SJSA1 (cell line): ENCODE data around the gene CHRNA4. TPM values are rescaled to one million over a fixed set of nuclear protein-coding genes. Genes with fewer than 3 reads are reported as not detected.

Experiments
- DNase-seq, 2 experiments: peaks; one replicate each; pipeline ENCODE4 v3.0.0-alpha.2; 2015 to 2020; ENCODE audit warnings: low spot score in 2 of 2, low read depth in 1 of 2
- H3K27ac ChIP-seq: fragments of 250-450 bp; sonication (Bioruptor Pico); 2 replicates; pipeline ENCODE4 v1.5.1; 2020; ENCODE audit warnings: mild to moderate bottlenecking, moderate library complexity
- H3K27me3 ChIP-seq: fragments of 250-450 bp; sonication (Bioruptor Pico); replicated peaks from 2 replicates; pipeline ENCODE4 v1.5.1; 2020; ENCODE audit warnings: mild to moderate bottlenecking, moderate library complexity
- H3K36me3 ChIP-seq: fragments of 250-450 bp; sonication (Bioruptor Pico); 2 replicates; pipeline ENCODE4 v1.5.1; 2020; ENCODE audit warnings: mild to moderate bottlenecking
- H3K4me1 ChIP-seq: fragments of 250-450 bp; sonication (Bioruptor Pico); replicated peaks from 2 replicates; pipeline ENCODE4 v1.6.1; 2021; ENCODE audit warnings: mild to moderate bottlenecking
- H3K4me3 ChIP-seq: fragments of 250-450 bp; sonication (Bioruptor Pico); 2 replicates; pipeline ENCODE4 v1.5.1; 2020; ENCODE audit warnings: mild to moderate bottlenecking
- H3K9me3 ChIP-seq: fragments of 250-450 bp; sonication (Bioruptor Pico); replicated peaks from 2 replicates; pipeline ENCODE4 v1.5.1; 2020; ENCODE audit warnings: mild to moderate bottlenecking
- total RNA-seq: library from RNA; depleted of rRNA; stranded (reverse); fragments of >200 nt; shearing (Covaris generic); gene quantifications from 2 replicates; pipeline ENCODE4 v1.2.3, GENCODE V29; 2014

CHRNA4 gene
- total RNA-seq, 1 experiment from 2014 or later, result not detected

DNA sequence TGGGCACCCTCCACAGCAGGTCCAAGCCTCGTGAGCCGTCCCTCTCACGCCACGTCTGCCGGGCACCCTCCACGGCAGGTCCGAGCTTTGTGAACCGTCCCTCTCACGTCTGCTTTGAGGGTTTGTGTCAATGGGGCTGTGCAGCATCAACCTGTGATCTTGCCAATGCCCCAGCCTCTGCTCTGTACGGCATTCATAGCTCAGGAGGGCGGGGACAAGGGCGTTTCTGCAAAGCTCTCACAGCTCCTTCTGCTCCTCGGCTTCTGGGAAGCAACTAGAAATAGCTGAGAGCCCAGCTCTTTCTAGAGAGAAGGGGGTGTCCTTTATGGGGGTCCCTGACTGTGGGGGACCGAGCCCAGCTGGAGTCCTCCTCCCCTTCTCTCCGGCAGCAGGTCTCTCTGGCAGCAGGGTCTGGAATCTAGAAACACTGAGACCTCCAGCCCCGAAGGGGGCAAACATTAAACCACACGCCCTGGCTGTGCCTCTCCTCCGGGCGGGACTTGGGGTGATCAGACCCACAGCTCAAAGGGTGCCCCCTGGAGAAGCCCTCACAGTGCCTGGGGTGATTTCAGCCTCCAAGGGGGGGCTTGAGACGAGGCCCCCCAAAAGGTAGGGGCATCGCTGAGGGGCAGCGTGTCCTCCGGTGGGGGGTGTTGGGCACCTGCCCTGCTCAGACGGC is 41.2 kb upstream of the CHRNA4 start:
- no peak for DNase-seq
- Histone ChIP-seq H3K4me3 (no peak overlapping the region), H3K27ac (no peak overlapping the region), H3K36me3 (no peaks in the 10 kb centered on the region), H3K27me3 (peaks cover 50% of the 10 kb centered on the region), H3K4me1 (no peaks in the 10 kb centered on the region), H3K9me3 (no peaks in the 10 kb centered on the region)

DNA sequence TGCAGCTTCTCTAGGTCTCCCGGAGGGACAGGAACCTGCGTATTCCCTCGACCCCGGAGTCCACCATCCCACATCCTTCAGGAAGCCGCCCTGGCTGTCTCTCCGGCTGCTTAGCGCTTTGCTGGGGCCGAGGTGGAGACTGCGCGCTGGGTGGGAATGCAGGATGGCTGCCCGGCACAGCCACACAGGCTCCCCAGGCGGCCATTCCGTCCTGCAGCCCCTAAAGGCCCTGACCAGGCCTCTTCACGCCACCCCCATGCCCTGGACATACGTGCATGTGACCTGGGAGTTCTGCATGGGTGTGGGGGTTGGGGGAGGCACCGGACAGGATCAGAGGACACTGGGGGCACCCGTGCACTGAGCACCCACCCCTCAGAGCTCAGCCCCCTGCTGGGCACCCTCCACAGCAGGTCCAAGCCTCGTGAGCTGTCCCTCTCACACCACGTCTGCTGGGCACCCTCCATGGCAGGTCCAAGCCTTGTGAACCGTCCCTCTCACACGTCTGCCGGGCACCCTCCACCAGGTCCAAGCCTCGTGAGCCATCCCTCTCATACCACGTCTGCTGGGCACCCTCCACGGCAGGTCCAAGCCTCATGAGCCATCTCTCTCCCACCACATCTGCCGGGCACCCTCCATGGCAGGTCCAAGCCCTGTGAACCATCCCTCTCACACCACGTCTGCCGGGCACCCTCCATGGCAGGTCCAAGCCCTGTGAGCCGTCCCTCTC is 40.4 kb upstream of the CHRNA4 start:
- no peak for DNase-seq
- H3K27ac ChIP-seq, result no peak overlapping the region
- H3K4me1 ChIP-seq, result no peaks in the 10 kb centered on the region
- H3K36me3 ChIP-seq, result no peaks in the 10 kb centered on the region
- H3K4me3 ChIP-seq, result no peak overlapping the region
- no peaks in the 10 kb centered on the region for H3K9me3 ChIP-seq
- H3K27me3 ChIP-seq, result peaks cover 57% of the 10 kb centered on the region

- H3K27me3 ChIP-seq, result peaks cover 54% of the 10 kb centered on the region
- H3K36me3 ChIP-seq, result no peaks in the 10 kb centered on the region
- no peak overlapping the region for H3K4me3 ChIP-seq
- no peaks in the 10 kb centered on the region for H3K9me3 ChIP-seq
- no peak for DNase-seq
- no peak overlapping the region for H3K27ac ChIP-seq
- H3K4me1 ChIP-seq, result no peaks in the 10 kb centered on the region
Measured at GRCh38 chr20:63400486-63401210, 39.5 kb upstream of the CHRNA4 start.

DNA sequence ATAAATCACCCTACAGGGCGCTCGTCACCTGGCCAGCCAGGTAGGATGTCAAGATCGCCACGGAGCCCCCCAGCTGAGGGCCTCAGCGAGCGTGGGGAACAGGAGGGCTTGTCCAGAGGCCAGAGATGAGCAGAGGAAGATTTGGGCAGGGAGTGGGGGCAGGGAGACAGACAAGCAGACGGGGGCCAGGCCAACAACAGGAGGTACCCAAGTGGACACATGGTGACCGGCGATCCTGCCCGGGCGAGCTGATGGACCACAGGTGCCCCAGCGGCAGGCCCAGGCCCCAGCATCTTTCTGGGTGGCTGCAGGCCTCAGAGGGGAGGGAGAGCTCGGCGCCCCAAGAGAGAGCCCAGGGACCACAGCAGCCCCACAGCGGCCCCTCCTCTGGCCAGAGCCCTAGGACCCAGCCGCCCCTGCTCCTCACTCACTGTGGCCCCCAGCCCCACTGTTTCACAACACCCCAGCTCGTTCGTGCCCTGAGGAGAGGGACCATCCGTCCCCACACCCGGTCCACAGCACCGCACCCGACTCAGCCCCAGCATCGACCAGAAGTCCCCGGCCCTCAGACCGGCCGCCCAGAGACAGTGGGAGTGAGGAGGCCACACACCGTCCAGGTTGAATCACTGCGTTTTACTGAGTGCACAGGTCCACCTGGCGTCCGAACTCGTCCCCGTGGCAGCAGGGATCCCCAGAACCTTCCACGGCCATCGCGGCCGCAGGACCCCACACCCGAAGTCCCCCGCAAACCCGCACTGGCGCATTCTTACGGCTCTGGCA is 38.6 kb upstream of the CHRNA4 start:
- no peak overlapping the region for H3K4me3 ChIP-seq
- H3K27me3 ChIP-seq, result peaks cover 51% of the 10 kb centered on the region
- no peaks in the 10 kb centered on the region for H3K4me1 ChIP-seq
- H3K9me3 ChIP-seq, result no peaks in the 10 kb centered on the region
- no peak for DNase-seq
- H3K36me3 ChIP-seq, result no peaks in the 10 kb centered on the region
- no peak overlapping the region for H3K27ac ChIP-seq

DNA sequence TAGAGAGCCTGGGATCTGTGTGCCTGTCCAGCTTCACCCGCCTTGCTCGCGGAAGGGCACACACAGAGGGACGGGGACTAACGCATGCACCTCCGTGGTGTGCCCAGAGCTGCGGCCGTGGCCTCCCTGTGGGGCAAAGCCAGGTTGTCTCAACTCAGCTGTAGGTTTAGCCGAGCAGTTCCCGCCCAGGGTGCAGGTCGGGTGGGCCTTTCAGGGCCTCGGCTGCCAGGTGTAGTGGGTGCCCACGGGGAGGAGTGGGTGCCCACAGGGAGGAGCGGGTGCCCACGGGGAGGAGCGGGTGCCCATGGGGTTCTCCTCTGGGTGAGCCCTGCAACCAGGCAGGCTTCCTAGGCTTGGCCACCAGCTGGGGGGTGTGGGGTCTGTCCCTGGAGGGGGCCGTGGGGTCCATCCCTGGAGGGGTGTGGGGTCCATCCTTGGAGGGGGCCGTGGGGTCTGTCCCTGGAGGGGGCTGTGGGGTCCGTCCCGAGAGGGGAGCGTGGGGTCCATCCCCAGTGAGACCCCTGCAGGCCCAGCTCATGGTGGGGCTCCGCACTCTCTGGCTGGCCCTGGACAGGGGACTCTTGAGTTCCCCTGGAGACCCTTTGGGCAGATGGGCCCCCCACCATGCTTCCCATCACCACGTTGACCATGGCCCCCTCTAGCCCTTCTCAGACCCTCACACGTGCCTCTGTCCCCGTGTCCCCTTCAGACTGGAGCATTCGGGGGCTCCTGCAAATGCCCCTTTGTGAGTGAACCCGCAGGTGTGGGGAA is 37.8 kb upstream of the CHRNA4 start:
- Histone ChIP-seq H3K4me1 (no peaks in the 10 kb centered on the region), H3K27me3 (peaks cover 56% of the 10 kb centered on the region), H3K36me3 (no peaks in the 10 kb centered on the region), H3K9me3 (no peaks in the 10 kb centered on the region), H3K27ac (no peak overlapping the region), H3K4me3 (no peak overlapping the region)
- DNase-seq, result no peak

DNA sequence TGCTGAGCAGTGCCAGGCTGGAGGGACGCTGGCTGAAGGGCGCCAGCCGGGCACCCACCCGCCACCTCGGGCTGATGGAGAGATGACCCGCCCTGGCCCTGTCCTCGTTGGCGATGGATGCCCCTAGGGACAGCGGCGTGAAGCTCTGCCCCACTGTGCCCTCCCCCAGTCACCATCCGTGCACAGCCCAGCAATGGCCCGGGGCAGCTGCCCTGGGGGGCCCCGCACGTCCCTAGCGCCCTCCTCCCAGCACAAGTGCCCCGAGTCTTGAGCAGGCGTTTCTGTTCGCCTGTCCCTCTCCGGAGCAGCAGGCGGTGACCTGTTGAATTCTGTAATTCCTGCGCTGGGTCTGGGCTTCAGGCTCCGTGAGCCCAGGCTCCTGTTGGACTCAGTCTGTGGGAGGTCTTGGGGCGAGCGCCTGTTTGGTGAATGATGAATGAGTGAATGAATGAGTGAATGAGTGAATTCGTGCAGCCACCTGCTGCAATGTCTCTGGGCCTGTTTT is 36.8 kb upstream of the CHRNA4 start:
- H3K27ac ChIP-seq, result no peak overlapping the region
- H3K36me3 ChIP-seq, result no peaks in the 10 kb centered on the region
- H3K9me3 ChIP-seq, result no peaks in the 10 kb centered on the region
- no peak overlapping the region for H3K4me3 ChIP-seq
- H3K27me3 ChIP-seq, result peaks cover 52% of the 10 kb centered on the region
- H3K4me1 ChIP-seq, result no peaks in the 10 kb centered on the region
- no peak for DNase-seq

GRCh38 chr20:63397155-63397843 is 36.1 kb upstream of the CHRNA4 start:
- DNase-seq, result no peak
- Histone ChIP-seq H3K4me1 (no peaks in the 10 kb centered on the region), H3K27ac (no peak overlapping the region), H3K4me3 (no peak overlapping the region), H3K9me3 (no peaks in the 10 kb centered on the region), H3K36me3 (no peaks in the 10 kb centered on the region), H3K27me3 (peaks cover 47% of the 10 kb centered on the region)

DNA sequence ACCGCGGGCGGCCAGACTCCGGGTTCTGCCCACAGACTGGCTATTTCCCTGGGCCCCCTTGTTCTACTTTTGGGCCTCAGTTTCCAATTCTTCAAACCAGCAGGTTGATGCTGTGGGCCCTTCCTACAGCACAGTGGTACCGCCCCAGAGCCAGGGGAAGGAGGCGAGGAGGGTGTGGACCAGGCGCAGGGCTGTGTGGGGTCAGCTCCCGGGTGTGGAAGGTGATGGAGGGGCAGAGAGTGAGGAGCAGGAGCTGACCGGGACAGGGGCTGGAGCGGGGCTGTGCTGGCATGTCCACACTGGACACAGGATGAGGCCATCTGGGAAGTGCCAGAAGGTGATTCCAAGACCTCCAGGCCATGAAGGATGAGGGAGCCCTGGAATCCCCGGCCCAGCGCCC is 35.2 kb upstream of the CHRNA4 start:
- Histone ChIP-seq H3K36me3 (no peaks in the 10 kb centered on the region), H3K27me3 (peaks cover 43% of the 10 kb centered on the region), H3K27ac (no peak overlapping the region), H3K4me1 (no peaks in the 10 kb centered on the region), H3K4me3 (no peak overlapping the region), H3K9me3 (no peaks in the 10 kb centered on the region)
- DNase-seq, result no peak

DNA sequence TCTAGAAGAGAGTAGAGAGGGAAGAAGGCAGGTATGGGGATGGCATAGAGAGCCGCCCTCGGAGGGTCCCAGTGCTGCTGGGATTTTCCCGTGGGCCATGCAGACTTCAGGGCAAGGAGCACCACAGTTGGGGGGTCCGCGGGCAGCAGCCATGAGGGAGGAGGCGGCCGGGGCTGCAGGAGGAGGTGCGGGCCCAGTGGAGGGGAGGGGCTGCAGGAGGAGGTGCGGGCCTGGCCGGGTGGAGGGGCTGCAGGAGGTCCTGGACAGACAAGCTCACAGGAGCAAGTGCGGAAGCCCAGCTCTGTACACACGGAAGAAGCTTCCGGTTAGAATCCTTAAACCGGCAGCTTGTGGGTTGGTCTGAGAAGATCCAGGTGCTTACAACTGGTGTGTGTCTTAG is 34.6 kb upstream of the CHRNA4 start:
- H3K9me3 ChIP-seq, result no peaks in the 10 kb centered on the region
- no peak for DNase-seq
- H3K27me3 ChIP-seq, result peaks cover 38% of the 10 kb centered on the region
- no peaks in the 10 kb centered on the region for H3K36me3 ChIP-seq
- no peak overlapping the region for H3K4me3 ChIP-seq
- H3K4me1 ChIP-seq, result no peaks in the 10 kb centered on the region
- H3K27ac ChIP-seq, result no peak overlapping the region

DNA sequence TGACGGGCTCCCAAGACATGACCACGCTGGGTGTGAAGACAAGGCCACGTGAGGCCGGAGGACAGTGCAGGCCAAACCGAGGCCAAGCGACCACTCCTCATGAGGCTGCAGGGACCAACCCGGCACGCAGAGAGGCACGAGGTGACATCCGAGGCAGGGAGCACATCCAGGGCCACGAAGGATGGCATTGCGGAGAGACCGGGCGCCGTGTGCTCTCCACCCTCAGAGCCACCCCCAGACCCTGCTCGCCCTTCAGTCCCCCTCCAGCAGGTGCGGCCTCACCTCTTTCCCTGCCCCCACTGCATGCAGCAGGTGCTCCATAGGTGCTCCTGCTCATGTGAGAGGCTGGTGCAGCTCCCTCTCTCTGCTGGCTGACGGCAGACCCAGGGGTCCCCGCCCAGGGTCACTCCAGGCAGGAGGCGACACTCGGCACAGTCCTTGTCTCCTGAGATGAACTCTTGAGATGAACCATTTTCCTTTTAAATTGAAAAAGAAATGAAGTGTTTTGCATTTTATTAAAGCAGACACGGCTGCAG is 33.8 kb upstream of the CHRNA4 start:
- no peaks in the 10 kb centered on the region for H3K9me3 ChIP-seq
- no peak overlapping the region for H3K27ac ChIP-seq
- no peaks in the 10 kb centered on the region for H3K4me1 ChIP-seq
- no peak overlapping the region for H3K4me3 ChIP-seq
- no peaks in the 10 kb centered on the region for H3K36me3 ChIP-seq
- DNase-seq, result no peak
- H3K27me3 ChIP-seq, result peaks cover 31% of the 10 kb centered on the region

GRCh38 chr20:63394069-63394919 is 33.1 kb upstream of the CHRNA4 start:
- H3K4me3 ChIP-seq, result no peak overlapping the region
- peaks cover 31% of the 10 kb centered on the region for H3K27me3 ChIP-seq
- H3K9me3 ChIP-seq, result no peaks in the 10 kb centered on the region
- no peaks in the 10 kb centered on the region for H3K36me3 ChIP-seq
- DNase-seq, result no peak
- H3K27ac ChIP-seq, result no peak overlapping the region
- no peaks in the 10 kb centered on the region for H3K4me1 ChIP-seq

DNA sequence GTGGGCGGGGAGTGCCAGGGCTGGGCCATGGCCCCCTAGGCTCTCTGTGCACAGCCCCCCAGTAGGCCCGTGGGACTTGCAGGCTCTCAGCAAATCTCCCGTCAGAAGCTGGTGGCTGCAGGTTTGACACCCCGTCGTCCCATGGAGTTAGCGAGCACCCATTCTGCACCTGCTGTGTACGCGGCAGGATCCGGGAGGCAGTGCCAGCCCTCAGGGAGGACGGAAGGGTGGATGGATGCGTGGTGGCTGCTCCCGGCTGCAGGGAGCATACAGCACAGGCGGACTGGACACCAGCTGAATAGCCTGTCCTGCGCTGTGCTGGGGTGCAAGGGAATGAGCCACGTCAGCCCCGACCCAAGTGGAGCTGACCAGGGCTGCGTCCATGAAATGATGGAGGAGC is 32.4 kb upstream of the CHRNA4 start:
- no peak overlapping the region for H3K4me3 ChIP-seq
- no peak for DNase-seq
- H3K4me1 ChIP-seq, result no peaks in the 10 kb centered on the region
- no peak overlapping the region for H3K27ac ChIP-seq
- H3K9me3 ChIP-seq, result no peaks in the 10 kb centered on the region
- H3K27me3 ChIP-seq, result peaks cover 31% of the 10 kb centered on the region
- H3K36me3 ChIP-seq, result no peaks in the 10 kb centered on the region
